GM18870 (cell line): ENCODE results near the gene BLOC1S3.

Source experiments
- ATAC-seq: cut with Tn5 transposase; IDR thresholded peaks from one replicate; pipeline ENCODE4 v1.9.1; 2021; ENCODE audit warnings: moderate library complexity; ENCODE audit not compliant: unreplicated experiment

BLOC1S3 gene

DNA sequence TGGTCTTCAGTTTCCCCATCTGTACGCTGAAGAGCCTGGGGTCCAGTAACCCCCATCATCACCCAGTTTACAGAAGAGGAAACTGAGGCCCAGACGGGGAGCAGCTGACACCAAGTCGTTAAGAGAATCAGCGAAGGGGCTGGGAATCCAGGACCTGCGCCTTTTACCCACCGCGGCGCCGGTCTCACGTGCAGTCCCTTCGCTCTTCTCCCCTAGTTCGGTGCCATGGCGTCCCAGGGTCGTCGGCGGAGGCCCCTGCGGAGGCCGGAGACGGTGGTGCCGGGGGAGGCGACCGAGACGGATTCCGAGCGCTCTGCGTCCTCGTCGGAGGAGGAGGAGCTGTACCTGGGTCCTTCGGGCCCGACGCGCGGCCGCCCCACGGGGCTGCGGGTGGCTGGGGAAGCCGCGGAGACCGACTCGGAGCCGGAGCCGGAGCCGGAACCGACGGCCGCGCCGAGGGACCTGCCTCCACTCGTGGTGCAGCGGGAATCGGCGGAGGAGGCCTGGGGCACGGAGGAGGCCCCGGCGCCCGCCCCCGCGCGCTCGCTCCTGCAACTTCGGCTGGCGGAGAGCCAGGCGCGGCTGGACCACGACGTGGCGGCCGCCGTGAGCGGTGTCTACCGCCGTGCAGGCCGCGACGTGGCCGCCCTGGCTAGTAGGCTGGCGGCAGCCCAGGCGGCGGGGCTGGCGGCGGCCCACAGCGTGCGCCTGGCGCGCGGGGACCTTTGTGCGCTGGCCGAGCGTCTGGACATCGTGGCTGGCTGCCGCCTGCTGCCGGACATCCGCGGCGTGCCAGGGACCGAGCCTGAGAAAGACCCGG is 698 bp downstream of the BLOC1S3 start:
- ATAC-seq, result no peak

DNA sequence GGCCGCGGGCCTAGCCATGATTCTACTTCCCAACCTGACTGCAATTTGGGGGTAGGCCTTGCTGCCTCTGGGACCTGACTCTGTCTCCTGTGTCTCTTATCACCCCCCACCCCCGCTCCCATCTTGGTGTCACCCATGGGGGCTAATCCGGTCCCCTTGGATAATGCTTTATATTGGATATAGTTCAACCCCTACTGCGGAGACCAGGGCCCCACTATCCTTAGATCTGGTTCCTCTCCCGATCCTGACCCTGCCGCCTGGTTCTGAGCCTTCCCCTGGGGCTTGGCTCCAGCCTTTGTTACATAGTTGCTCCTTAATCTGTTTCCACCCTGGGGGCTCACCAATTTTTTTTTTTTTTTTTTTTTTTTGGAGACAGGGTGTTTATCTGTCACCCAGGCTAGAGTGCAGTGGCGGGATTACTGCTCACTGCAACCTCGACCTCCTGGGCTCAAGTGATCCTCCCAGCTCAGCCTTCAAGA is 1.3 kb downstream of the BLOC1S3 start:
- ATAC-seq, result no peak

DNA sequence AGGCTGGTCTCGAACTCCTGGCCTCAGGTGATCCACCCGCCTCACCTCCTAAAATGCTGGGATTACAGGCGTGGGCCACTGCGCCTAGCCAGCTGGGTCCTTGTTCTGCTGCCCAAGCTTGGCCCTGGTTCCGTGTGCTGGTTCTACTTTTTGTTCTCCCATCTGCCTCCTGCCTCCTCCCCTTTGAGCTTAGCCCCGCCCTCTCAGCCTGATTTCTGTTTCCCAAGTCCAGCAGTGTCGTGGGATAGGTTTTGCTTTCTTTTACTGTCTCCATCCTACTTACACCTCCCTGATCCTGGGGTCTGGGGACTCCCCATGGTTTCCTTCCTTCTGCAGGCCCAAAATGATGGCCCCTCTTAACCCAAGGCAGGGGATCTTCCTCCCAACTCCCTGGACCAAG is 2.4 kb downstream of the BLOC1S3 start:
- ATAC-seq, result no peak

DNA sequence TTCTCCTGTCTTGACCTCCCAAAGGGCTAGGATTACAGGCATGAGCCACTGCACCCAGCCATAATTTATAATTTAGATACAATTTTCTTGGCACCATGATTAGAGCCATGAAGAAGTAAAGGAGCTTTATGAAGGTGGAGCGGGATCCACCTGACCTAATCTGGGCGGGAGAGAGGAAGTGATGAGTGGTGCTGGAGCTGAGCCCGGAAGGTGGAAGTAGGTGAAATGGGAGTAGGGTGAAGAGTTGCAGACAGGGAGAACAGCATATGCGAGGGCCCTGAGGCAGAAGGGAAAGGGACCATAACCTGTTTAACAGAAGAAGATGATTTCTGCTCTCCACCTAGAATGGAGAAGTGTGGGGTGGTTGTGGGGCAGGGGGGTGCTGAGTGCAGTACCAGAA is 4.2 kb downstream of the BLOC1S3 start:
- ATAC-seq, result no peak

DNA sequence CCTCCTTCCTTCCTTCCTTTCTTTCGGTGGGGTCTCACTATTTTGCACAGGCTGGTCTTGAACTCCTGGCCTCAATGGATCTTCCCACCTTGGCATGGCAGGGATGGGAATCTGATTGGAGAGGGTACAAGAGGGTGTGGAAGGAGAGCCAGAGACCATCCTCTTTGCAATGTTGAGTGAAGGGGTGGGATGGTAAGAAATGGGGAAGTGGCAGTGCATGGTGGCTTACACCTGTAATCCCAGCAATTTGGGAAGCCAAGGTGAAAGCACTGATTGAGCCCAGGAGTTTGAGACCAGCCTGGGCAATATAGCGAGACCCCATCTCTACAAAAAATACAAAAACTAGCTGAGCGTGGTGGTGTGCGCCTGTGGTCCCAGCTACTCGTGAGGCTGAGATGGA is 5.5 kb downstream of the BLOC1S3 start:
- ATAC-seq, result no peak

DNA sequence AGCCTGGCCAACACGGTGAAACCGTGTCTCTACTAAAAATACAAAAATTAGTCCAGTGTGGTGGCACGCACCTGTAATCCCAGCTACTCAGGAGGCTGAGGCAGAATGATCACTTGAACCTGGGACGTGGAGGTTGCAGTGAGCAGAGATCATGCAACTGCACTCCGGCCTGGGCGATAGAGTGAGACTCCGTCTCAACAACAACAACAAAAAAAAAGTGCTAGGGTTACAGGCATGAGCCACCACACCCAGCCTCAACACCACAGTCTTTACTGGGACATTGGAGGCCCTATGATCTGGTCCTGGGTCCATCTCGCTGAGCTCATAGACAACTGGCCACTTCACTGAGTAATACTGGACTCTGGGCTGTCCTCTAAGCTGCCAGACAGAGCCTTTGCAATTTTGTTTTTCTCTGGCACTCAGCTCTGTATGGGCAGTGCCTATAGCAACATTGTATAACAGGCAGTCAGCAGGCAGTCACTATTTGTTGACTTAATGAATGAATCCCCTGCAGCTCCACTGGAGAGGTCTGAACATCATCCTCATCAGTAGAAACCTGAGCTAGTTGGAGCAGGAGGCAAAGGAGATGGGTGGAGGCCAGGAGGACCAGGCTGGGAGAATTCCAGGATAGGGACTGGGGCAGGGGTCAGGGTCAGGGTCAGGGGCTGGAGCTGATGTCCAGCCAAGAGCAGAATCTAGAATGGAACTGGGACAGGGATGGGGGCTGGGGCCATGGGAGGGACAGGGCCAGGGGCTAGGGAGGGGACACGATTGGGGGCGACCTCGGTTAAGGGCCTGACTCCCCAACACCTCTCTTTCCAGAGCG is 8.1 kb downstream of the BLOC1S3 start:
- ATAC-seq, result no peak

DNA sequence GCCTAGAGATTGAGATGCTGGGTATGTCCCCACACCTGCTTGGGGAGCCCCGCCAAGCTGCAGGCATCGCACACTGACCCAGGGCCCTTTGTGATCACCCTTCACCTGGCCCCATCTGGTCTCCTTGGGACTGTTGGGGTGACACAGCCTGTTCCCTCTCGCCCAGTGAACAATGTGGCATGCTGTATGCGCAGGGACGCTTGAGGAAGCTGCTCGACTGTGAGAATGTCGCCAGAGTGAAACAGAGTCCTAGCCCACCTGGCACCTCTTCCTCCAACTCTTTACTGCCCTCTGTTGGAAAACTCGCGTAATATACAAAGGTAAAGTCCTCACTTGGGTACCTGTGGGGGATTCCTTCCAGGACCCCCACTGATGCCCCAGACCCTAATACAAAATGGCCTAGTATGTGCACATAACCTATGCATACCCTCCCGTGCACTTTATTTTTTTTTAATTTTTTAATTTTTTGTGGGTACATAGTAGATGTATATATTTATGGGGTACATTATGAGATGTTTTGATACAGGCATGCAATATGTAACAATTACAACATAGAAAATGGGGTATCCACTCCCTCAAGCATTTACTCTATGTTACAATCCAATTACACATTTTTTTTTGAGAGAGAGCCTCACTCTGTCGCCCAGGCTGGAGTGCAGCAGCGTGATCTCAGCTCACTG is 9.0 kb downstream of the BLOC1S3 start:
- no peak for ATAC-seq

DNA sequence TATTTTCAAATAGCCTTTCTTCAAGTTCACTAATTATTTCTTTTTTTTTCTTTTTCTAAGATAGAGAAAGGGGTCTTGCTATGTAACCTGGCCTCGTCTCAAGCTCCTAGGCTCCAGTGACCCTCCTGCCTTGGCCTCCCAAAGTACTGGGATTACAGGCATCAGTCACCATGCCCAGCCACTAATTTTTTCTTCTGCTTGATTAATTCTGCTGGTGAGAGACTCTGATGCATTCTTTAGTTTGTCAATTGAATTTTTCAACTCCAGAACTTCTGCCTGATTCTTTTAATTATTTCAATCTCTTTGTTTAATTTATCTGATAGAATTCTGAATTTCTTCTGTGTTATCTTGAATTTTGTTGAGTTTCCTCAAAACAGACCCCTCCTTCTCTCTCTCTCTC is 11.4 kb downstream of the BLOC1S3 start:
- no peak for ATAC-seq

DNA sequence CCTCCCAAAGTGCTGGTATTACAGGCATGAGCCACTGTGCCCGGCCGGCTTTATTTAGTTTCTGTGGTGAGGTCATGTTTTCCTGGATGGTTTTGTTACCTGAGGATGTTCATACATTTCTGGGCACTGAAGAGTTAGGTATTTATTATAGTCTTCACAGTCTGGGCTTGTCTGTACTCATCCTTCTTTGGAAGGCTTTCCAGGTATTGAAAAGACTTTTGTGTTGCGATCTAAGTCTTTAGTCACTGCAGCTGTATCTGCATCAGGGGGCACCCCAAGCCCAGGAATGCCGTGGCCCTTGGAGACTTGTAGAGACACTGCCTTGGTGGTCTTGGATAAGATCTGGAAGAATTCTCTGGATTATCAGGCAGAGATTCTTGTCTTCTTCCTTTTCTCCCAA is 12.8 kb downstream of the BLOC1S3 start:
- ATAC-seq, result no peak

DNA sequence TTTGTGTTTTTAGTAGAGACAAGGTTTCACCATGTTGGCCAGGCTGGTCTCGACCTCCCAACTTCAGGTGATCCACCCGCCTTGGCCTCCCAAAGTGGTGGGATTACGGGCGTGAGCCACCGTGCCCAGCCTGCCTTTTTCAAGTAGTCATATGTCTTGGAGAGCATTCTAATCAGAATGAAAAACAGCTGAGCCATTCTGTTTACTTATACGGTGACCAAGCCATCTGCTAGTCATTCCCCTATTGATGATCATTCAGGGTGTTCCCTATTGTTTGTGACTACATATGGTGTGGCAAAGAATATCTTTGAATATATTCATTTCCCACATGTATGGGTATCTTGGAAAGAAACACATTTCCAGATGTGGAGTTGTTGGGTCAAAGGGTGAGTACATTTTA is 17.2 kb downstream of the BLOC1S3 start:
- no peak for ATAC-seq

DNA sequence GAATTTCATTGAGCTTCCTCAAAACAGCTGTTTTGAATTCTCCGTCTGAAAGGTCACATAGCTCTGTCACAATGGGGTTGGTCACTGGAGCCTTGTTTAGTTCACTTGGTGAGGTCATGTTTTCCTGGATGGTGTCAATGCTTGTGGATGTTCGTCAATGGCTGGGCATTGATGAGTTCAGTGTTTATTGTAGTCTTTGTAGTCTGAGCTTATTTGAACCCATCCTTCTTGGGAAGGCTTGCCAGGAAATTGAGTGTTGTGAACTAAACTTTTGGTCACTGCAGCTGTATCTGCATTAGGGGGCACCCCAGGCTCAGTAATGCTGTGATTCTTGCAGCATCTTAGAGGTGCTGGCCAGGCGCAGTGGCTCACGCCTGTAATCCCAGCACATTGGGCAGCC is 22.0 kb downstream of the BLOC1S3 start:
- ATAC-seq, result no peak

DNA sequence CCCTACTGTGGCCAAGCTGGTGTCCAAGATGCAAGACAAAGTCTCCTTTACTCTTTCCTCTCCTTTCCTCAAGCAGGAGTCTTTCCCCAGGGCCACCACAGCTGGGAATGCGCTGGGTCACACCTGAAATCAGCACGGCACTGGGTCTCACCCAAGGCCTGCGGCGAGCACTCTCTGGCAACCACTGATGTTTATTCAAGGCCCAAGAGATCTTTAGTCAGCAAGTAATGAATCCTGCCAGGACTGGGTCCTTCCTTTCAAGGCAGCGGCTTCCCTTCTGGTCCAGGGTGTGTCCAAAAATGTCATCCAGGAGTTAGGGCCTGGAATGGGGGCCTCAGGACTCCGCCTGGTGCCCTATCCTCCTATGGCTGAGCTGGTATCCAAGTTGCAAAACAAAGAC is 24.1 kb downstream of the BLOC1S3 start:
- no peak for ATAC-seq

DNA sequence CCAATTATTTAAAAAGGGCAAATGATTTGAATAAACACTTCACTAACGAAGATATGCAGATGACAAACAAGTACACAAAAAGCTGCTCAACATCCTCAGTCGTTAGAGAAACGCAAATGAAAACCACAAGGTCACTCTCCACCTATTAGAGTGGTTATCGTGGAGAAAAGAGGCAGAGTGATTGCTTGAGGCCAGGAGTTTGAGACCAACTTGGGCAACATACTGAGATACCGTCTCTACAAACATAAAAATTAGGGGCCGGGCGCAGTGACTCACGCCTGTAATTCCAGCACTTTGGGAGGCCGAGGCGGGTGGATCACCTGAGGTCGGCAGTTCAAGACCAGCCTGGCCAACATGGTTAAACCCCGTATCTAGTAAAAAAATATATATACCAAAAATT is 27.2 kb downstream of the BLOC1S3 start:
- no peak for ATAC-seq

DNA sequence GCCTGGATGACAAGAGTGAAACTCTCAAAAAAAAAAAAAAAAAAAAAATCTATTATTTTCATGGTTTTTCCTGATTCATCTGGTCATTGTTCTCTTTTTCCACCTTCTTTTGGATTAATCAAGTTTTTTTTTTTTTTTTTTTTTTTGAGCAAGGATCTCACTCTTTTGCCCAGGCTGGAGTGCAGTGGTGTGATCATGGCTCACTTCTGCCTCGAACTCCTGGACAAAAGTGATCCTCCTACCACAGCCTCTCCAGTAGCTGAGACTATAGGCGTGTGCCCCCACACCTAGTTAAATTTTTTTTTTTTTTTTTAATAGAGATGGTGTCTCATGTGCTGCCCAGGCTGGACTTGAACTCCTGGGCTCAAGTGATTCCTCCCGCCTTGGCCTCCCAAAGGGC is 27.7 kb downstream of the BLOC1S3 start:
- no peak for ATAC-seq

DNA sequence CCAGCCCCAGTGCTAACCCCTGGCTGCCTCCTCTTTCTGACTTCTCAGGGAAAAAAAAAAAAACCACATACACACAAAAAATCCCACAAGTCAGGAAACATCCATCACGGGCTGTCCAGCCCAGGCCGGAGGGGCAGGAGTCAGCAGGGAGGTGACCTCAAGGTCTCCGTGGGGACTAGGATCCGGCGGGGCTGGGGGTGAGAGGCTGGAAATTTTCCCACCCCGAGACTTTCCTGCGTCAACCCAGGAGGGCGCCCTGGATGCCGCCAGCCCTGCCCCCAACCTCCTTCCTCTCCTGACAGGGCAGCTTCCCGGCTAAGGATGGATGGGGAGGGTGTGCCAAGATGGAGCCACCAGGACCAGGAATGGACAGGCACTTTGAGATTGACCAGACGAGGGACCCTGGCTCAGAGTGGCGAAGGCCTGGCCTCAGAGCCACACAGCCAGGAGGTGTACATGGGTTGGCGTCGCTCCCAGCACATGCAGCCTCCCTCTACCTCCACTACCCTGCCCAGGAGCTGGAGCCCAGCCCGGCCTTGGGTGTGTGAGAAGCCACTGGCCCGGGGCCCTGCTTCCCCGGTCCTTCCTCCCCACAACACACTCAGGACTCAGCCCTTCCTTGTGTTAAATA is 33.3 kb downstream of the BLOC1S3 start:
- no peak for ATAC-seq

DNA sequence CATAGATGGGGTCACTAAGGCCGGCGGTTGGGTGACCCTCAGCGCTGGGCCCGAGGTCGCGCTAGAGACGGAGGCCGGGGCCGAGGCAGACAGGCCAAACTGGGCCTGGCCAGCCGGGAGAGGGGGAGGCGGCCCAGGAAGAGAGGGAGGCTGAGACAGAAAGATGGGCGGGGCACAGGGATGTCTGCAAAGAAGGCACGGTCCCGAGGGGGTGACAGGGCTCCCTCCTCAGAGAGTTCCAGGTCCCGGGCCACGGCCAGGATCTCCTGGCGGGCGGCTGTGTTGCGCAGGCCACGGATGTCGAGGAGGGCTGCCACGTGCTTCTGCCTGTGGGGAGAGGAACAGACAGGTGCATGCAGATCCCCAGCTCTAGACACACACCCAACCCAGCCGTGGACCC is 34.4 kb downstream of the BLOC1S3 start:
- no peak for ATAC-seq

DNA sequence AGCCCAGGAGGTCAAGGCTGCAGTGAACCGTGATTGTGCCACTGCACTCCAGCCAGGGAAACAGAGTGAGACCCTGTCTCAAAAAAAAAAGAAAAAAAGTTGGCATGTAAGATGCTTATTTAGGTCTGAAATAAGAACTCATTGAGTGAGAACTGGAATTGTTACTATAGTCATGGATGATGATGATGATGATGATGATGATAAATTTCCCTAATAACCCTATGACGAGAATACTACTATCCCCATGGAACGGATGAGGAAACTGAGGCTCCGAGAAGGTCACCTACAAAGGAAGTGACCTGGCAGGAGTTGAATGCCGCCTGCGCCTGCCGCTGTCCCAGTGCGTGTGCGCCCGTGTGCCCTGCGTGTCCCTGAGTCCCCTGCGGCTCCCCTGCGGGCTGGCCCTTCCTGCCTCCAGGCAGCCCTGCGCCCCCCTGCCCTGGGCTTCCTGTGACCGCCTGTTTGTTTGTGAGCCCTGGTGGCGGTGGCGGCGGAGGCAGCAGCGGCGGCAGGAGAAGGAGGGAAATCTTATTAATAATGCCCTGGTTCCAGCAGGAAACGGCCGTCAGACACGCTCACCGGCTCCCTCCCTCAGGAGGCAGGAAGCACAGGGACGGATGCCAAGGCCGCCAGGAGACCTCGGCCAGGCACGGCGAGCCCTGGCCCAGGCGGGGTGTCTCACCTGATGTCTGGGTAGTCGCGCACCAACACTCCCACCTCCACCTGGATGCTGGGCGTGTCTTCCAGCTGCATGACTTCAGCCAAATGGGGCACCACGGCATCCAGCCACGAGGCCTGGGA is 37.0 kb downstream of the BLOC1S3 start:
- no peak for ATAC-seq

DNA sequence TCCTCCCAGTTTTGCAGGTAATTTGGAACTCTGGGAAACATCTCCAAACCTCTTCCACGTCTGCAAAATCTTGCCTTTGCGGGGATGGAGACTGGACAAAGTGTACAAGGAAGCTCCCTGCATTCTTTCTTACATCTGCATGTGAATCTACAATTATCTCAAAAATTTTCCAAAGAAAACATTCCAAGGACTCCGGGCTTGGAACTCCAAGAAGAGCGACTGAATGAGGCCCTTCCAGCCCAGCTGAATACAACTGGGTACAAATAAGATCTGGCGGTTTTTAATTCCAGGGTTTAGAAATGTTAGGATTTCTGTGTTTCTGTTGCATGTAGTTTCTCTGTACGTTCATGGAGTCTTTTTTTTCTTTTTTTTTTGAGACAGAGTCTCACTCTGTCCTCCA is 38.1 kb downstream of the BLOC1S3 start:
- ATAC-seq, result no peak

DNA sequence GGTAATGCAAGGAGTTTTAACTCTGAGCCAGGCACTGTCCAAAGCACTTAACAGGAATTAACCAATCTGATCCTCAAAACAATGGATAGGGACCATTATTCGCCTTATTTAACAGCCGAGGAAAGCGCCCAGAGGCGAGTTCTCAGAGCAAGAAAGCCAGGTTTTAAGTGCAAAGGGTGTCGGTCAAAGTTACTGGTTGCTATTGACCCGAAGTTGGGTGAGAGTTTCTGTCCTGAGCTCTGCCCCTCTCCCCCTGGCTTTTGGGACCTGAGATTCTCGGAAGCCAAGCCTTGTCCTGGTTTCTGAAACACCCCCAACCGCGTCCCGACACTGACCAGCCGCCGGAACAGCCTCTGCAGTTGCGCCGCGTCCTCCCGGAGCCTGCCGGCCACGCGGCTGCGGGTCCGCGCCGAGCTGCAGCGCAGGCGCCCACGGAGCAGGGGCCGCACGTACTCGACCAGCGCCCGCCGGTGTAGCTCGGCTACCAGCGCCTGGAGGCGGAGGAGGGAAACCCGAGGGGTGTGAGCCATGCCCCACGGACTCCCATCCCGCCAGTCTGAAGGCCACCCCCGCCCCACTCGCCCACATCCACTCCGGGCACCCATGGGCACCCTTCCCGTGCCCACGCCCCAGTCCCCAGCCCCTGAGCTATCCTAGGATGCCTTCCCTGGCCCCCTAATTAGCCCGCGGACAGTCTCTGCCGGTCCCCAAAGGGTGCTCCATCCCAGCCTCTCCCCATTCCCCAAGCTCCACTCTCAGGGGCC is 38.8 kb downstream of the BLOC1S3 start:
- ATAC-seq, result no peak

DNA sequence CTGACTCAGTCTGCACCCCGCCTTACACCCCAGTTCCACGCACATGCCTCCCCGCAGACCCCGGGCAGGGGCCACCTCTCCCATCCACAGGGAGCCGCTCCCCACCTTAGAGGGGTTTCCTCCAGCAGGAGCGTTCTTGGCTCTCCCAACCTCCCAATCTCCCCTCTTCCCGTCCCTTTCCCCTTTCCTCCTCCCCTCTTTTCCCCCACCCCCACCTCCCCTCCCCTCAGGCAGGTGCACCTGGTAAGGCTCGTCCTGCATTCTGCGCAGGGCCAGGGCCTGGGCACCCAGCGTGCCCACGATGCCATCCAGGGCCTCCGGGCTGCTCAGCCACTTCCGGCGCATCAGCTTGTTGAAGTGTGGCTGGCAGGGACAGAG is 39.4 kb downstream of the BLOC1S3 start:
- ATAC-seq, result no peak
